GM15510 (cell line): Measurements from ENCODE around the gene EPHB1.

Source experiments
- POLR2A ChIP-seq: IDR thresholded peaks from 3 replicates; pipeline ENCODE4 v1.6.1; 2011; ENCODE audit warnings: borderline replicate concordance; ENCODE audit not compliant: insufficient read length; ENCODE audit errors: extremely low read depth

The EPHB1 gene

GRCh38 chr3:135117977-135118376 is 322.9 kb downstream of the EPHB1 start:
- no peak for TF ChIP-seq POLR2A

DNA sequence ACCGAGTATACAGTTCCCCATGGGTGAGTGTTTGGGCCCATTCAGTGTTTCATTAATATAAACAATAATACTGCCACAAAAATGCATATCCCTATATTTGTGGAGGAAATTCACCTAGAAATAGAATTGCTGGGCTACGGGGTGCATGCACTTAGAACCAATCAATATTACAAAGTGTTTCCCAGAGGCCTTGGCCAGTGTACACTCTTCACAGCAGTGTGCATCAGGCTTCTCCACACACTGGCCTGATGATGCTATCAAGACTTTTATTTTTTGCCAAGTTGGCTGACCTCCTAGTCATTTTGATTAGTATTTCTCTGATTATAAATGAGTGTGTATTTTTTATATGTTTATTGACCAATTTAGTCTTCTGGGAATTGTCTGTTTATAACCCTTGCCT is 323.7 kb downstream of the EPHB1 start:
- TF ChIP-seq POLR2A, result no peak

DNA sequence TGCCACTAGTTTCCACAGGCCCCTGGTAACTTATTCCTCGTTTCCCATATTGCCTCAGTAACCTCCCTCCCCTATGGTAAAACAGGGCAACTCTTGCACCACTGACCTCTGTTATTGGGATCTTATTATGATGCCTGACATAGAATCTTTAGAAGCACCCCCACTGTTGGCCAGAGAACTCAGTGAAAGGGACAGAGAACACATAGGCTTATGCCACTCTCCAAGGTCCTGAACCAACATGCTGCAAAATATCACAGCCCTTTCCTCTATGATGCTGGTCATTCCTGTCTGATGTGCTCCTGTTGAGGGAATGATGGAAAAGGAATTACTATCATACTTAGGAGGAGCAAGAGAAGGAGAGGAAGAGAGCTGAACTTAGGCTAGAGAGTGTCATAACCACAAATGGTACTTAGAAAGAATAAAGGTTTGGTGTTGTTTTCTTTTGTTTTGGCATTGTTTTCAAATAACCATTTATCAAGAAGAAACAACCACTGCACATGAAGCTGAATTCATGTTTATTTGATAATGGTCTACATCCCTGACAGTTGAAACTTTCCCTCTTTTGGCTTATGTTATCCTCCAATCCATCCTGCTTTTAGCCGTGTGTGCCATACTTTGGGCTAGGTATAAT is 330.2 kb downstream of the EPHB1 start:
- TF ChIP-seq POLR2A, result no peak

DNA sequence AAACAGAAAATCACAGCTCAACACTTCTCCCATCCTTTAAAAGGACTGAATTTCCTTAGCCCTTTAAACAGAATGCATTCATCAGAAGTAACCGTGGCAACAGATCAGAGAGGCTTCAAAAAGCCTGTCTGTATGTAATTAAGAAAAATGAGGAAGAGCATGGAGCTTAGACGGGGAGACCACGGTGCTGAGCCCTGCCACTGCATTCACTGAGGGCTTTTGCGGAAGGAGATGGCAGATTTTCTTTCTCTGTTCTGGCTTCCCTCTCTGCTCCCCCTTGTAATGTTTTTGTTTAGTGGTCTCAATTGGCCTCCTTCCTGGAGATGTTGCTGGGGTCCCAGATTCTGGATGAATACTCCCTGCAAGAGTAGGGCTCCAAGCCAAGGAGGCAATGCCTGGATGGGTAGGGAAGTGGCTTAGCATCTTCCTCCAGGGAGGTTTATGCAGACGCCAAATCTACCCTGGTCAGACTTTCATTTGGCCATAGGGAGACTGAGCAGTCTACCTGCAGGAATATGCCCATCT is 332.9 kb downstream of the EPHB1 start:
- no peak for TF ChIP-seq POLR2A

GRCh38 chr3:135128818-135129217 is 333.8 kb downstream of the EPHB1 start:
- TF ChIP-seq POLR2A, result no peak

- TF ChIP-seq POLR2A, result no peak
Observed at GRCh38 chr3:135131290-135131689, 336.2 kb downstream of the EPHB1 start.

- TF ChIP-seq POLR2A, result no peak
Observed at GRCh38 chr3:135133905-135134683, 339.0 kb downstream of the EPHB1 start.

- no peak for TF ChIP-seq POLR2A
Observed at GRCh38 chr3:135134684-135135075, 339.6 kb downstream of the EPHB1 start.

GRCh38 chr3:135135445-135135844 is 340.4 kb downstream of the EPHB1 start:
- no peak for TF ChIP-seq POLR2A

- TF ChIP-seq POLR2A, result no peak
Observed at GRCh38 chr3:135136361-135137100, 341.5 kb downstream of the EPHB1 start.

- TF ChIP-seq POLR2A, result no peak
Observed at GRCh38 chr3:135137296-135137695, 342.2 kb downstream of the EPHB1 start.

- TF ChIP-seq POLR2A, result no peak
Observed at GRCh38 chr3:135138776-135139175, 343.7 kb downstream of the EPHB1 start.

- no peak for TF ChIP-seq POLR2A
Observed at GRCh38 chr3:135140591-135140990, 345.5 kb downstream of the EPHB1 start.

GRCh38 chr3:135141160-135141559 is 346.1 kb downstream of the EPHB1 start:
- no peak for TF ChIP-seq POLR2A

GRCh38 chr3:135141672-135142071 is 346.6 kb downstream of the EPHB1 start:
- no peak for TF ChIP-seq POLR2A
